B cell (primary cell): ENCODE data around the gene TNNI3. TPM values are rescaled to one million over a fixed set of nuclear protein-coding genes. Genes with fewer than 3 reads are reported as not detected.

Experiments
- ATAC-seq: fragments of 200-7000 bp; cut with Tn5 transposase; one replicate; pipeline ENCODE4 v1.10.0; 2021; ENCODE audit warnings: low read depth, mild to moderate bottlenecking, moderate number of reproducible peaks, moderate library complexity
- CTCF ChIA-PET: fragments of 350-600 bp; sonication (Branson Sonifier 250); formaldehyde crosslinking; loops from one replicate; lab custom pipeline; 2021; ENCODE audit warnings: antibody characterized with exemption, inconsistent platforms; lab: Charles Lee
- POLR2A ChIA-PET: fragments of 350-600 bp; sonication (Branson Sonifier 250); formaldehyde crosslinking; loops from one replicate; lab custom pipeline; 2021; ENCODE audit warnings: antibody characterized with exemption; lab: Charles Lee
- DNase-seq: peaks from one replicate; pipeline ENCODE4 v3.0.0; 2013
- H2AFZ ChIP-seq: 2 replicates; pipeline ENCODE4 v1.6.1; 2012; ENCODE audit warnings: mild to moderate bottlenecking, low read depth, low read length; ENCODE audit not compliant: insufficient read depth, poor library complexity, severe bottlenecking
- H3K27ac ChIP-seq, 2 donors: 1 replicate in 1 of 2; 2 replicates in 1 of 2; pipeline ENCODE4 v1.5.1; 2012 to 2013; ENCODE audit warnings: low read length in 2 of 2, mild to moderate bottlenecking in 2 of 2, moderate library complexity in 1 of 2
- H3K27me3 ChIP-seq, 4 experiments: fragments of 200-600 bp in 1 of 4; sonication (generic) in 1 of 4; replicated peaks in 1 of 4; 1 replicate in 2 of 4; 2 replicates in 2 of 4; pipeline versions ENCODE4 v1.6.1 to v1.7.0; 2013 to 2016; ENCODE audit warnings: low read length in 3 of 4, mild to moderate bottlenecking in 2 of 4, mixed read lengths in 1 of 4, moderate library complexity in 1 of 4; ENCODE audit not compliant: insufficient read depth in 4 of 4, control insufficient read depth in 3 of 4; ENCODE audit errors: control extremely low read depth in 1 of 4
- H3K36me3 ChIP-seq, 2 experiments: replicated peaks in 1 of 2; 1 replicate in 1 of 2; 2 replicates in 1 of 2; pipeline versions ENCODE4 v1.6.1 to v1.7.1; 2013; ENCODE audit warnings: low read length in 1 of 2; ENCODE audit not compliant: insufficient read depth in 2 of 2, control insufficient read depth in 1 of 2; ENCODE audit errors: control extremely low read depth in 1 of 2, extremely low read depth in 1 of 2
- H3K4me1 ChIP-seq, 2 donors: fragments of 200-600 bp in 1 of 2; sonication (generic) in 1 of 2; 1 replicate in 1 of 2; 2 replicates in 1 of 2; pipeline versions ENCODE4 v1.5.1 to v1.6.1; 2013 to 2017; ENCODE audit warnings: low read length in 2 of 2; ENCODE audit not compliant: control insufficient read depth in 2 of 2, insufficient read depth in 2 of 2
- H3K4me2 ChIP-seq: replicated peaks from 2 replicates; pipeline ENCODE3; 2012; ENCODE audit warnings: mild to moderate bottlenecking, low read depth, low read length; ENCODE audit not compliant: poor library complexity, severe bottlenecking
- H3K4me3 ChIP-seq, 5 experiments: fragments of 200-600 bp in 1 of 5; sonication (generic) in 1 of 5; 1 replicate in 3 of 5; 2 replicates in 2 of 5; pipeline versions ENCODE4 v1.5.1 to v1.7.0; 2011 to 2016; ENCODE audit warnings: low read length in 4 of 5, mild to moderate bottlenecking in 4 of 5, low read depth in 2 of 5, control low read depth in 1 of 5, moderate library complexity in 1 of 5; ENCODE audit not compliant: insufficient read depth in 1 of 5; ENCODE audit errors: control extremely low read depth in 1 of 5, extremely low read depth in 1 of 5
- H3K79me2 ChIP-seq: fragments of 200-600 bp; sonication (generic); one replicate; pipeline ENCODE4 v1.6.0; 2016; ENCODE audit warnings: low read length; ENCODE audit not compliant: control insufficient read depth, insufficient read depth
- H3K9ac ChIP-seq: fragments of 200-600 bp; sonication (generic); 2 replicates; pipeline ENCODE4 v1.6.1; 2017; ENCODE audit warnings: mild to moderate bottlenecking, low read length, moderate library complexity
- H3K9me3 ChIP-seq, 3 donors: one replicate each; pipeline versions ENCODE4 v1.6.1 to v1.7.1; 2013; ENCODE audit warnings: low read length in 2 of 3; ENCODE audit not compliant: control insufficient read depth in 2 of 3, insufficient read depth in 1 of 3; ENCODE audit errors: control extremely low read depth in 1 of 3
- H4K20me1 ChIP-seq: 2 replicates; pipeline ENCODE4 v1.6.0; 2012; ENCODE audit warnings: mild to moderate bottlenecking, low read length; ENCODE audit not compliant: insufficient read depth, control insufficient read depth, poor library complexity, severe bottlenecking
- H3K27ac Mint-ChIP-seq: one replicate; pipeline ENCODE4 v1.8.0; 2021; ENCODE audit warnings: mixed read lengths
- H3K27me3 Mint-ChIP-seq: one replicate; pipeline ENCODE4 v1.8.0; 2021; ENCODE audit warnings: mixed read lengths
- H3K4me1 Mint-ChIP-seq: one replicate; pipeline ENCODE4 v1.8.0; 2021; ENCODE audit warnings: mixed read lengths
- H3K4me3 Mint-ChIP-seq: one replicate; pipeline ENCODE4 v1.8.0; 2021; ENCODE audit warnings: mixed read lengths
- H3K9me3 Mint-ChIP-seq: one replicate; pipeline ENCODE4 v1.8.0; 2022; ENCODE audit warnings: mixed read lengths; ENCODE audit not compliant: insufficient read depth
- CTCF ChIP-seq: fragments of 200-600 bp; IDR thresholded peaks from one replicate; pipeline ENCODE4 v1.8.0; 2022; ENCODE audit warnings: antibody characterized with exemption, mild to moderate bottlenecking
- EZH2 ChIP-seq: IDR thresholded peaks from 2 replicates; pipeline ENCODE4 v1.6.1; 2012; ENCODE audit warnings: borderline replicate concordance, low read depth, mild to moderate bottlenecking, moderate library complexity, low read length; ENCODE audit not compliant: insufficient read depth, poor library complexity, severe bottlenecking
- WGBS: methylation state at CpG from one replicate; pipeline ENCODE4 v1.1.5; 2013; ENCODE audit warnings: missing lambda C conversion rate; ENCODE audit not compliant: insufficient coverage; 5-methylcytosine and 5-hydroxymethylcytosine counted together
- intact Hi-C: fragments of 100-400 bp; cut with micrococcal nuclease; formaldehyde crosslinking; loops from one replicate; pipeline ENCODE4 v1.10.0; 2022
- polyA plus RNA-seq: library from polyadenylated mRNA; depleted of rRNA; stranded (reverse); fragments of >200 nt; gene quantifications from 2 replicates; pipeline ENCODE4 v1.2.3, GENCODE V29; 2012
- total RNA-seq, 2 donors: library from RNA; stranded (reverse); fragments of 120-200 nt in 1 of 2; gene quantifications; 1 replicate in 1 of 2; 2 replicates in 1 of 2; pipeline versions ENCODE4 v1.2.3 to v1.2.4, GENCODE V29; 2013 to 2022

The TNNI3 gene
- total and polyA plus RNA-seq, 2 donors (not counting 1 experiment from before 2014, with no cell fraction given) = not detected

DNA sequence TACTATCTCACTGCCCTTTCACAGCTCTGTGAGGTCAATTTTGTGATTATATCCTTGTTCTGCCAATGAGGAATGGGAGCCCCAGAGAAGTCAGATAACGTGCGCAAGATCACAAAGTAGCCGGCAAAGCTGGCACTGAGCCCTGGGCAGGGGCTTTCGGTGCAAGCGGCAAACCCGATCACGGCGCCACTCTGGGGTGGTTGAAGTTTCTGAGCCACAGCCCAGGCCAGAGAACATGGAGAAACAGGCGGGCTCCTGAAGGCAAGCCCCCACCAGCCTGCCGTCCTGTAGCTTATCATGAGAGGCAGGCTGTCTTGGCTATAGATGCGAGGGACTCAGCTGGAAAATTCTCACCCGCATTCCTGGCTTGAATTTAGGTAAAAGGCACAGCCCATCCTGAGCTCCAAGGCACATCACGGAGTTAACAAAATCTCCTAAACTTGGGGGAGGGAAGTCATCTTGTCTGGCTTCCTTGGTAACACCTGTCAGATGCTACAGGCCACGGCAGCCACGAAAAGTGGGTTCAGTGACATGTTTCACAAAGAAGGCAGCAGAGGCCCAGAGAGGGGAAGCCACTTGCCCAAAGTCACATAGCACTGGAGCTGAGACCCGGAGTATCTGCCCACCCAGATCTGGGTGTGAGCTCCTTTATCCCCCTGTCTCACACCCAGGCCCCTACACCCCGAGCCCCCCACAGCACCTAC, 21.0 kb downstream of the TNNI3 start:
- Mint-ChIP-seq H3K27ac (no peak overlapping the region), H3K9me3 (no peaks in the 10 kb centered on the region), H3K4me3 (no peak overlapping the region), H3K4me1 (peaks cover 9% of the 10 kb centered on the region), H3K27me3 (peaks cover 24% of the 10 kb centered on the region)
- H3K9ac ChIP-seq = no peak overlapping the region
- no peaks in the 10 kb centered on the region for H3K36me3 ChIP-seq
- 93% methylated on average over 17 of the region's 17 CpGs for whole genome bisulfite sequencing
- ATAC-seq (no peak), DNase-seq (no peak)
- intact Hi-C loops = no loop called here
- ChIA-PET POLR2A (interaction anchor here (0.6 kb wide), 1 partner anchor 17 kb away, joined by 3 read pairs; no protein-coding TSS in a partner anchor), CTCF (interaction anchor here (1.2 to 2.1 kb wide), 4 partner anchors 156 to 368 kb away, joined by 3 to 9 read pairs (median 4); no protein-coding TSS in a partner anchor)
- H2AFZ ChIP-seq = no peak overlapping the region
- no peak for TF ChIP-seq EZH2
- no peak for TF ChIP-seq CTCF
- no peak overlapping the region for H3K4me3 ChIP-seq
- peaks cover 4 to 12% of the 10 kb centered on the region in 2 donors for H3K4me1 ChIP-seq
- H4K20me1 ChIP-seq = no peaks in the 10 kb centered on the region
- H3K27me3 ChIP-seq = peaks cover 0 to 64% (median 9%) of the 10 kb centered on the region in 4 experiments
- H3K4me2 ChIP-seq = no peak overlapping the region
- no peaks in the 10 kb centered on the region for H3K79me2 ChIP-seq
- no peaks in the 10 kb centered on the region for H3K9me3 ChIP-seq
- H3K27ac ChIP-seq = no peak overlapping the region

DNA sequence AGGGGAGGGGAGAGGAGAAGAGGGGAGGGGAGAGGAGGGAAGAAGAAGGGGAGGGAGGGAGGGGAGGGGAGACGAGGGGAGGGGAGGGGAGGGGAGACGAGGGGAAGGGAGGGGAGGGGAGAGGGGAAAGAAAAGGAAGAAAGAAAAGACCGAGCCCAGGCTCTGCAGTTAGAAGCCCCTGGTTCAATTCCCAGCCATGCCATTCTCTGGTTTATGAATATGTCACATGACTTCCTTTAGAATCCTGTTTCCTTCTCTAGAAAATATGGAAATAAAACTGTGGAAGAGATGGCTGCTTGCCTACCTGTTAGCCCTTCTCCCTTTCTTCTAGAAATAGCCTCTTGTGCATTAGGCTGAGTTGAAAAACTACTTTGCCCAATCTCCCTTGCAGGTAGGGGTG, 22.8 kb downstream of the TNNI3 start:
- ATAC-seq (no peak), DNase-seq (no peak)
- H3K9me3 ChIP-seq = no peaks in the 10 kb centered on the region
- no peaks in the 10 kb centered on the region for H3K79me2 ChIP-seq
- TF ChIP-seq EZH2 (no peak), CTCF (no peak)
- H3K27me3 ChIP-seq = peaks cover 0 to 58% (median 10%) of the 10 kb centered on the region in 4 experiments
- no peak overlapping the region for H3K4me2 ChIP-seq
- intact Hi-C loops = no loop called here
- H3K9ac ChIP-seq = no peak overlapping the region
- WGBS = no CpG with 5 or more reads among the region's 3 CpGs
- no peaks in the 10 kb centered on the region for H4K20me1 ChIP-seq
- H3K4me3 ChIP-seq = no peak overlapping the region
- ChIA-PET CTCF (no interaction called here), POLR2A (no interaction called here)
- H3K4me1 Mint-ChIP-seq = peaks cover 6% of the 10 kb centered on the region
- H3K4me1 ChIP-seq = peaks cover 0 to 4% of the 10 kb centered on the region in 2 donors
- H2AFZ ChIP-seq = no peak overlapping the region
- H3K4me3 Mint-ChIP-seq = no peak overlapping the region
- H3K36me3 ChIP-seq = no peaks in the 10 kb centered on the region
- H3K27ac ChIP-seq = no peak overlapping the region
- H3K27ac Mint-ChIP-seq = no peak overlapping the region
- no peaks in the 10 kb centered on the region for H3K9me3 Mint-ChIP-seq
- H3K27me3 Mint-ChIP-seq = peaks cover 27% of the 10 kb centered on the region
